ENCODE measurements around the gene SCARB1.

SCARB1 gene

GRCh38 chr12:124770728-124771127 is 92.9 kb downstream of the SCARB1 start:
- no peak for DNase-seq

GRCh38 chr12:124769881-124770512 is 93.7 kb downstream of the SCARB1 start:
- DNase-seq = no peak

GRCh38 chr12:124769163-124769530 is 94.5 kb downstream of the SCARB1 start:
- DNase-seq = no peak

GRCh38 chr12:124768452-124769162 is 95.1 kb downstream of the SCARB1 start:
- no peak for DNase-seq

- DNase-seq = peak; percentile 36
These were observed 96.4 kb downstream of the SCARB1 start for GRCh38 chr12:124767066-124767821.

GRCh38 chr12:124766727-124767065 is 97.0 kb downstream of the SCARB1 start:
- DNase-seq = no peak

- no peak for DNase-seq
These were observed 97.8 kb downstream of the SCARB1 start for GRCh38 chr12:124765581-124766489.

- DNase-seq = no peak
These were observed 98.6 kb downstream of the SCARB1 start for GRCh38 chr12:124764870-124765580.

GRCh38 chr12:124764451-124764850 is 99.2 kb downstream of the SCARB1 start:
- DNase-seq = peak; percentile 18

GRCh38 chr12:124763594-124763979 is 100.1 kb downstream of the SCARB1 start:
- no peak for DNase-seq

- DNase-seq = no peak
These were observed 100.7 kb downstream of the SCARB1 start for GRCh38 chr12:124762791-124763593.

GRCh38 chr12:124762384-124762783 is 101.3 kb downstream of the SCARB1 start:
- DNase-seq = no peak

GRCh38 chr12:124761871-124762270 is 101.8 kb downstream of the SCARB1 start:
- DNase-seq = peak; percentile 79

- DNase-seq = no peak
These were observed 102.6 kb downstream of the SCARB1 start for GRCh38 chr12:124761056-124761455.

GRCh38 chr12:124760560-124760959 is 103.1 kb downstream of the SCARB1 start:
- DNase-seq = no peak

- DNase-seq = no peak
These were observed 103.7 kb downstream of the SCARB1 start for GRCh38 chr12:124759841-124760503.

- DNase-seq = peak; percentile 72
These were observed 105.1 kb downstream of the SCARB1 start for GRCh38 chr12:124758266-124759220.

- DNase-seq = no peak
These were observed 106.3 kb downstream of the SCARB1 start for GRCh38 chr12:124757329-124757728.

- DNase-seq = no peak
These were observed 106.9 kb downstream of the SCARB1 start for GRCh38 chr12:124756760-124757159.

GRCh38 chr12:124756166-124756565 is 107.5 kb downstream of the SCARB1 start:
- no peak for DNase-seq
